ENCODE results near the gene ADAM33.

The ADAM33 gene

DNA sequence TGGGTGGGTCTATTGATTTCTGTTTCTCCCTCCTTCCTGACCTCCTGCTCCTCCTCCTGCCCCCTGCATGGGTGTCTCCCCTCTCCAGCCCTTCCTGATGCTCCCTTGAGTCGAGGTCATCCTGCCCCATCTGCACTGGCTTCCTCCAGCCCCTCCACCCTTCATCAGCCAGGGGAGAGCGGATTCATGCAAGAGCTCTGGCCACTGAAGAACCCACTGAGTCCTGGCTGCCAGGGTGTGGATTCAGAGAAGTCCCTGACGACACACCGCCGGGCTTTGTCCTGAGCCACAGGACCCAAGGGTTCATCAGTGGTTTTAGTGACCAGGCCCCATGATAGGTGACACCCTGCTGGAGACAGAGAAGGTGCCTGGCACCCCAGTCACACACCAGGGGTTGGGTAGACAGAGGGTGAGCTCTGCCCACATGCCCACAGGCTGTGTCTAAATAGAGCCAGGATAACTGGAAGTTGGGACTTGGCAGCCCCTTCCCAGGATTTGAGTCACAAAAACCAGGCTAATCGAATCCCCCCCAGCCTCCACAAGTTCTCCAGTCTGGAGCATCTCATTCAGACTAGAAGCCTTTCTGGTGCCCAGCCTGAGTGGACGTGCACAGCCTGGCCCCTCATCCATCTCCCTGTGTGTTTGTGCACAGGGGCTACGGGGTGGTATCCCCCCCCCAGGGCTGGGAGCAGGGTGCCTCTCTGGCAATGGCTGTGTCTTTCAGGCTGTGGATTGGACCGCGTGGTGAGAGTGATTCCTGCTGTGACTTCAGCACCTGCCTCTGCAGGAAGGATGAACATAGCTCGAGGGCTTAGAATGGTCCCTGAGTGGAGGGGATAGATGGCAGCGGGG is 19.8 kb downstream of the ADAM33 start:
- no peak for DNase-seq

DNA sequence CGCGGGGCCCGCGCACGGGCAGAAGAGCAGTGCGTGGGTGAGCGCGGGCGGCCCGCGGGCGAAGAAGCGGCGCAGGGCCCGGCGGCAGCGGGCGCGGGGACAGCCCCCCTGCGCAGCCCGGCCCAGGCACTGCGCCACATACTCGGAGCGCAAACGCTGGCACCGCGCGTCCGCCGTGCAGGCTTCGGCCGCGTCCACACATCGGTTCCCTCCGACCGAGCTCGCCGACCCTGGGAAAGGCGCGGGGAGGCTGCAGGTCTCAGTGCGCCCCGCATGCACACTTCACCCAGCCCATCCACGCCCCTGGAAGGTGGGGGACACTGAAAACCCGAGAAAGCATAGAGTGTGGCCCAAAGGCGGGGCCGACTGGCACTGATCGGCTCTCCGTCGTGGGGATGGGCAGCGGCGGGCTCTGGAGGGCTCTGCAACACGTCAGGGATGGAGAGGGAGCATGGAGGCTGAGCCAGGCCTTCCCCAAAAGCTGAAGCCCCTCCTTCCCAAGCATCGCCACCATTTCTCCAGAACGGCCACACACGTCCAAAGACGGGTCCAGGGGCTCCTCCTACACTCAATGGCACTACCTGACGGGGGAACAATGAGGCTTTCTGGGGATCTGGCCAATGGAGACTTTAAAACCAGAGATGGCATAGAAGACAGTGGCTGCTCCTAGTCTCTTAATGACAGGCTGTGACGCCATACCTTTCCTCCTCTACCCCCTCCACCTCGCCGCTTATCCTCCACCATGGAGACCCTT is 20.6 kb downstream of the ADAM33 start:
- DNase-seq: peak in 1 of 3 donors; percentile 28

DNA sequence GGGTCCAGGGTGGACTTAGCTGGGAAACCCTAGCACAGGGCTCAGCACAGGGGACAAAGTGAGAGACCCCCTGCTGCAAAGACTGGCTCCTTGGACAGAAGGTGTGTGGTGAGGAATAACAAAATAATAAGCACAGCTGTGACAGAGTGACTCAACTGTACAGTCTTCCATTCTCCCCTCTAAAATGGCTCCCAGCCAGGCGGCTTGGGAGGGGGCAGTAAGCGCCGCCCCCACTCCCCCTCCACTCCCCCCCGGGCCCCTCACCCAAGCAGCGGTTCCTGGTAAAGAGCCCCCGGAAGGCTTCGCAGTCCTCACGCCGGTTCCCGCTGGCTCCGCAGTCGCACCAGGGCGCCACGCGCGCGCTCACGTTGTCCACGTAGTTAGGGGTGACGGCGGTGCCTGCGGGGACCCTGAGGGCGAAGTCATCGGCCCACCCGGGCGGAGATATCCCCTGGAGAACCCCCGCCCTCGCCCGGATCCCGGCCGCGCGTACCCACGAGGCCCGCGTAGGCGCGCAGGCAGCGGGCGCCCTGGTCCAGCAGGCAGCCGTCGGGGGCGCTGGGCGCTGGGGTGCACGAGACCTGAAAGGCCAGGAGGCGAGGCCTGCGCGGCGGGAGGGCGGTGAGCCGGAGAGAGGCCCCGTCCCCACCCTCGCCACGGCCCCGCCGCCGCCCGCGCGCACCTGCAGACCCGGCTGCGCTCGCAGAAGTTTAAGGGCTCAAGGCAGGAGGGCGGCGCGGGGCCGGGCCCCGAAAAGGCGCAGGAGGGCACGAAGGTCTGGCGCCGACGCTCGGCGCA is 21.3 kb downstream of the ADAM33 start:
- DNase-seq: peak; percentile 37 to 70 (median 38)

DNA sequence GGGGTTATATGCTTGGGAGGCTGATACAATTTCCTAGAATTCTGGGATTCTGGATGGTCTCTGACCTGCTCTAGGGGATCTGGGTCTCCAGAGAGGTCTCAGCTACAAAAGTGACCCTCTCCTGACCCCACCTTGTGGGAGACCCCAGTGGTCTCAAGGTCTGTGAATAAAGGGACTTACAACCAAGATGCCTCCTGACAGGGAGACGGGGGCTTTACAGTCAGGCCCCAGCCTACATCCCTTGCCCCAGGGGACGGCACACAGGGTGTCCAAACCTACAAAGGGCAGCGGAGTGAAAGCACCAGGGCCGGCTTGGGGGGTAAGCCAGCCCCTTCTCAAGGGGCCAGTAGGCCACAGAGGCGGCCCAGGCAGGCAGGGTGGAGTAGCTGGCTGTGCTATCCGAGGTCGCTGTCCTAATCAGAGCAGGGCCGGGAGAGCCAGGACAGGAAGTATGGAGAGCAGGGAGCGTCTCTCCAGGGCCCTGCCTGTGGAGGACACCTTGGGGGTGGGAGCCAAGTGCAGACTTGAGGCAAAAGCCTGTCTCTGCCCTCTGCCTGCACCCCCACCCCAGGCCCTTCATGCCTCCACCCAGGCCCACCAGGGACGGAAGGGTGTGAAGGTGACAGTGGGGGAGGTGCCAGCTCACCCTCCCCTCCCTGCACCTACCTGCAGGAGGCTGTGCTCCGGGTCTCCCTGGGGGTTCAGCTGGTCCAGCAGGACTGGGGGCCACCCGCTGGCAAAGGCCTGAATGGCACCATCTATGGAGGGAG is 22.1 kb downstream of the ADAM33 start:
- DNase-seq: no peak

DNA sequence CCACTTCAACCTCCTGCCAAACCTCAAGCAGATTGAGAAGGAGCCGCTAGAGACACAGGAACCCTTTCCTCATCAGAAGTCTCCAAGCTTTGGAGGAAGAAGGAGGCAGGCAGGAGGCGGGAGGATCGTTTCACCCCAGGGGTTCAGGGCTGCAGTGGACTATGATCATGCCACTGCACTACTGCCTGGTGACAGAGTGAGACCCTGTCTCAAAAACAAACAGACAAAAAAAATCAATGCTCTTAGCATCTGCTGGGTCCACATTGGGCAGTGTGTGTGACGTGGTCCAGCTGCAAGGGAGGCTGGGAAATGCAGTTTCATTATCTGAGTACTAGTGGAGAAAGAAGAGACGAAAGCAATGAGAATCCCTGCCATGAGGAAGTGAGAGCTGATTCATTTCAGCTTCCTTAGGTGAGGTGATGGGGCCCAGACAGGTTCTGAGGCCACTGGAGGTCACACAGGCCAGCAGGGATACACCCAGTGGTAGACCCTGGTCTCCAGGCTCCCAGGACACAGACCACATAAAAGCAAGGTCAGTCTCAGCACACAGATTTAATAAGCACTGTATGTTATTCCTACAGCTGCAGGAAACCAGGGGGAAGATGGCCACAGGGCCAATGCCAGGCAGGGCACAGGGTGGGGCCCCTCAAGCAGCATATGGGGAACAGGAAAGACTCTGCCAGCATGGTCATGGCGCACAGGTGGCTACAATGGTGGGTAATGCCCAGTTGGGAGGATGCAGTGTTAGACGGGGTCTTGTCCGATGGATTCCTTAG is 22.9 kb downstream of the ADAM33 start:
- DNase-seq: peak; percentile 46 to 61 (median 50)

DNA sequence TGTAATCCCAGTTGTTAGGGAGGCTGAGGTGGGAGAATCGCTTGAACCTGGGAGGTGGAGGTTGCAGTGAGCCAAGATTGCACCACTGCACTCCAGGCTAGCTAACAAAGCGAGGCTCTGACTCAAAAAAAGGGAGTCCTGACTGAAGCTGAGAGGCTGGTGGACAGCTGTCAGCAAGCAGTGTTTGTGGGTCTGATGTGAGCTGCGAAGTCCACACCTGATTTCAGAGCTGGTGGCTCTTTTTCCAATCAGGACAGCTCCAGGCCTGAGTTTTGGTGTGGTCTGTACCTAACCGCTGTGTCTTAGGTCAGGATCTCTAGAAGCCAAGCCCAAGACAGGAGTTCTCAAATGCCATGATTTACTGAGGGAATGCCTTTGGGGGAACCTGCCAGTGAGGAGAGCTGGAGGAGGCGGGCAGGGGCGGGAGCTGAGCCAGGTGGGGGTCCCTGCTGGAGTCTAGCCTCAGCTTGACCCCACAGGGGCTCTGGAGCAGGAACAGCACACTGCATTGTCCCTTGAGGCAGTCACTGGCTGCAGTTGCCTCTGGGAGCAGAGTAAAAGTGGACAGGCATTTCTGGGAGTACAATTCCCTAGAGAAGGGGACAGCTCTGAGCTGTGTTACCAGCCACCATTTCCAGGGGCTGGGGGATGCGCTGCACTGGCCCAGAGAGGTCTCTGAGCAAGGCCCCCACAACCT is 23.6 kb downstream of the ADAM33 start:
- DNase-seq: no peak

DNA sequence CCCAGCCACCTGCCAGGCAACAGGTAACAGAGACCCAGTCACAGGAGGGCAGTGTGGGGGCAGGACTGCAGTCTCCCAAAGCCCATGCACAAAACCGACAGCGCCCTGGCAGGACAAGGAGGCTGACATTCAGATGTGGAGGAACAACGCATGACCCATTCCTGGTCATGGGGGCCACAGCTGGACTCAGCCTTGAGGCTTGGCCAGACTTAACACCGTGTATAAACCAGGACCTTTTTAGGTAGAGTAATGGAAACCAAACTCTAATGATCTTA is 26.7 kb downstream of the ADAM33 start:
- DNase-seq: no peak

DNA sequence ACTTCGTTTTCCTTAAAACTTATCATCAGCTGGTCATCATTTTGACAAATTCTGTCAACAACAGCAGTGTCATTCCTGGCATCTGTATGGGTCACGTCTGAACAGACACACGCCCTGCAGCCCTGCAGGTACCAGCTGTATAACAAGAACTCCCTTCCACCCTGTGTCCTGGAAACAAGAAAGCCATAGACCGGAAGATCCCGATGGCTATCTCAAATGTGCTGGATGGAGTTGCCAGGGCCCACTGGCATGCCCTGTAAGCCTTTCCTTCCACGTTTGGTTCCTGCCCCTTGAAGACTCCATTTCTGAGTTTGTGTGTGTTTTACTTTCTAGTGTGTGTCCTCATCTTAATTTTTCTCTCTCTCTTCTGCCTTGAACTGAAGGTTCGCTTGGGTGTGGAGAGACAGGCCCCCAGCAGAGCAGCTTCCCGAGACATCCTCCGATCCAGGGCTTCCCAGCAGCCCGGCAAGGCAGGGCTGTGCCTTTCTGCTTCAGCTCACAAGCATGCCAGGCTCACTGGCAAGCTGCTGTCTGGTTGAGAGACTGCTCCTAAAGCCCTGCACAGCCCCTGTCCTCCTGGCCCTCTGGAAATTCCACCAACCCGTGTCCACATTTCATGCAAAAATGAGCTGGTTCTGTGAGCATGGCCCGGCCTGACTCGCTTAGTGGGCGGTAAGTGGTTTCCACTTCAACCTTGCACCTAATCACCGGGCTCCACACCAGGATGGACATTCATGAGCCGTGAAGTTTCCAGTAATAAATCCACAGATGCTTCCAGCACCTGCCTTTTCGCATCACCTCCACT is 27.3 kb downstream of the ADAM33 start:
- DNase-seq: no peak

DNA sequence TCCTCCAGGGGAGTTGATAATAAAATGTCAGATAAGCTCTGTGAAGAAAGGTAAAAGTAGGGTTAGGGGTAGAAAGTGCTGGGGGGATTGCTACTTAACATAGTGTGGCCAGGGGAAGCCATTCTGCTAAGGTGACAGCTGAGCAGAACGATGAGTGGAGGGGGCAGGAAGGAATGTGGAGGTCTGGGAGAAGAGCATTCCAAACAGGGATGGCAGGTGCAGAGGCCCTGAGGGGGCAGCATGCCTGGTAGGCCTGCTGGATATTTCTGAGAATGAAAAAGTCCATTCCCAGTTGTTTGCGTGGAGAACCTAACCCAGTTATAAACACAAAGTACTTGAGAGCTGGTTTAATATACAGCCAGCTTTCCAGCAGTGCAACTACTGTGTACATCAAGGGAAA is 27.9 kb downstream of the ADAM33 start:
- no peak for DNase-seq

DNA sequence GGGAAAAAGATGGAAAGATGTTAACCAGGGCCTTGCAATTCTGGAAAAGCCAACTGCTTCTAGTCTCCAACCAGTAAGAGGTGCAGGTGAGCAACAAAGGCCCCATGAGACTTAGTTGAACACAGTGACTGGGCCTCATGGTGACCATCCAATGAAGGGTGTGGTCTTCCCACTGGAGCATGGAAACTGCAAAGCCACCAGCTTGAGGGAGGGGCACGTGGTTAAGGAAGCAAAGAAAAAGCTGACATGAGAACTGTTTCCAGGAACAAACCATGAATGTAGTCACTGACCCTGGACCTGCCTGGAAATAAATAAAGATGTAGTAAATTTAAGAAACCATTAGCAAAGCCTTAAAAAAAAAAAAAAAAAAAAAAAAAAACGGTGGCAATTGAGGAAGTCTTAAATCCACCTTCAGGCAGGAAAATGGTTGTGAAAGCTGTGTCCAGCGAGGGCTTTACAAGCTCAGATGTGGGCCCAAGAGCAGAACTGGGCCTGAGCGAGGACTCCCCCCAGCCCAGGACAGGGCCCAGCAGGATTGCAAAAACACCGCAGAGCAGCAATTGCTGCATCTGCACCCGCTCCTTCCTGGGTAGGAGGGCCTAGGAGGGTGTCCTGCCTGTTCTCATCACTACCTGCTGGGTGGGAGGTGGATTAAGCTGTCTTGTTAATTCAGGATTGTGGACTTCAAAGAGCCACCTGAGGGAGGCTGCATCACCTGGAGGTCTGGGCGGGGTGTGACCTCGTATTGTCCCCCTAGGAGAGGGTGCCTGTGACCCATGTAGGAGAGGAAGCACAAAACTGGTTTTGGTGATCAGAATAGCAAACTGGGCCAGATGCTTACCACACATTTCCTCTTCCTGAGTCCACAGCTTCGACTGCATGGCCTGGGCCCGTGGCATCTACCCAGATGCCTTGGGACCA is 28.9 kb downstream of the ADAM33 start:
- peak in 1 of 3 donors; percentile 40 for DNase-seq

DNA sequence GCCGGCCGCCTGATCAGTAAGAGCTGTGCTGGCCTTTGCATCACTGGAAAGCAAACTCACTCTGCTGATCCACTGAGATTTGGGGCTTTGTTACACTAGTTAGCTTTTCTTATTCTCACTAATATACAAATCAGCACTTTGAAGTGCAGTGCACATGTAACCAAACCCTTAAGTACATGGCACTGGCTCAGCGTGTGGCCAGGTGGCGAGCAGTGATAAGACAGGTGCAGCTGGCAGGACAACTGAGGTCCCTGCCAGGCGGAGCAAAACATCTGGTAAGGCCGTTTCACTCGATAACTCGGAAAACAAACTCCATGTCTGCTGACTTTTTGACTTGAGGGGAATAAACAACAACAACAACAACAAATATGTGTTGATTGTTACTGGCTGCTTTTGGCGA is 29.6 kb downstream of the ADAM33 start:
- peak in 1 of 3 donors; percentile 21 for DNase-seq

DNA sequence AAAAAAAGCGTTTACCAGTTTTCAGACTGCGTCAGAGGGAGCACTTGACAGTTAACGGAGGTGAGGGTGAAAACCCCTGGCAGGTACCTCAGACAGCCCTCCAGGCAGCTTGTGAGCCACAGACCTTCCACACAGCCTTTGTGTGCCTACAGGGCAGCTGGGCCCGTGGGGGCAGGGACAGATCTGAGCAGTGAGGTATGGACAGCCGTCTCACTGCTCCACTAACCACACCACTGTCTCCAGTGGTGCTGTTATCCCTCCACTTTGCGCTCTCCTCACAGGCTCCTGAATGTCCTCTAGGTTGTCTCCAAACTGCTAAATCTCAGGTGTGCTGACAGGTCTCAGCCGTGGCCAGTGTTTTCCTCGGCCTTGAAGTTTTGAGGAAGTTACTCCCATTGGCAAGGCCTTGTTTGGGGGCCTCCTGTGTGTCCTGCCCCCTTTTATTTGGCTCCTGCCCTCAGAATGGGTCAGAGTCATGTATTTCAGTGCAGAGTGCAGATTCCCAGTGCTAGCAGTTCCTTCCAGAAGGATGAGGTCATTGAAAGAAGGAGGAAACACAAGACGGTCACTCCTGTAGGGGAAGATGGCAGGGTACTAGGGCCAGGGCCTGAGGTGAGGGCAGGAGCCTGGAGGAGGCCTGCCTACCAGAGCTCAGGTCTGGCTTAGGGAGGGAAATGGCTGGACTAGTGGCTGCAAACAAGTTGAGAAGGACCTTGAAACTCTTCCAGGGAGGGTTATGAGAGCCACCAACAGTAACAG is 30.4 kb downstream of the ADAM33 start:
- DNase-seq: peak in 2 of 3 donors; percentile 30 to 34

DNA sequence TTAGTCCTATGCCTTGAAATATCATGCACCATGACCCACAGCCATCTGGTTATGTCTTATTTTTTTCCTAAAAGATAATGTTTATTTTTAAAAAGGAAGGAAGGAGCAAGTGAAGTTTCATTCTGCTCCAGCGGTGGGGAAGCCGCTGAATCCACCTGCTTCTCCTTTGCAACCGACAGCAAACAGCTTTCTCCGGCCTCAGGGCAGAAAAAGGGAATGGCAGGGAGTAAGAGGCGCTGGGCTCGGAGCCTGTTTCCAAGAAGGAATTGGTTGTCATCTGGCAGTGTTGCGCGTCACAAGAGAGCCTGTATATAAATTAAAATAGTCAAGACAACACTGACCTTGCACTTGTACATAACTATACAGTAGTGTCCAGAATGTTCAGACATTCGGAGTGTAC is 32.9 kb downstream of the ADAM33 start:
- no peak for DNase-seq

DNA sequence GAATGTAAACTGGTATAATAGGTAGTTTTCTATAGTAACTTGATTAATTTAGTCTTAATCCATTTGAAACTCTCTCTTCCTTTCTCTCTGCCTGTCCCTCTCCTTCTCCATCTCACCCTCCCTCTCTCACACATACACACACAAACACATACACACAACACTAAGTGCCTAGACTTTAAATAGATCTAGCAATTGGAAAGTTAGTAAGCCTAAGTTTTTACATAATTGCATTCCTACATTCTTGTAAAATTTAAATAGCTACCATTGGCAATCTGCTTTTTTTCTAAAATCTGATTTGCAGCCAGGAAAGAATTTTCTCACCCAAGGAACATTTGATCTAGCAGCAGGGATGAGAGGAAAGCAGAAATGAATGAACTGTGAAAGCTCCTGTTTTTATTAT is 34.3 kb downstream of the ADAM33 start:
- no peak for DNase-seq

DNA sequence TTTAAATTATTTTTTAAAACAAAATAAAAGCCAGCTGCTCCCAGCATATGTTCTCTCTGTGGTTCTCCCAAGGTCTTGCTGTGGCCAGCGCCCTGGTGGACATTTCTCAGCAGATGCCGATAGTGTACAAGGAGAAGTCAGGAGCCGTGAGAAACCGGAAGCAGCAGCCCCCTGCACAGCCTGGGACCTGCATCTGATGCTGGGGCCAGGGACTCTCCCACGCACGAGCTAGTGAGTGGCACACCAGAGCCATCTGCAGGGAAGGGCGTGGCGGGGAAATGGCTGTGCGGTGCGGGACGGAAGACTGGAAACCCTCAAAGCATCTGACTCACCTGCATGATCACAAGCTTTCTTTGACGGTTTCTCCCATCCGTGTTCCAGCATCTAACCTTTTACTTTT is 35.2 kb downstream of the ADAM33 start:
- DNase-seq: no peak

DNA sequence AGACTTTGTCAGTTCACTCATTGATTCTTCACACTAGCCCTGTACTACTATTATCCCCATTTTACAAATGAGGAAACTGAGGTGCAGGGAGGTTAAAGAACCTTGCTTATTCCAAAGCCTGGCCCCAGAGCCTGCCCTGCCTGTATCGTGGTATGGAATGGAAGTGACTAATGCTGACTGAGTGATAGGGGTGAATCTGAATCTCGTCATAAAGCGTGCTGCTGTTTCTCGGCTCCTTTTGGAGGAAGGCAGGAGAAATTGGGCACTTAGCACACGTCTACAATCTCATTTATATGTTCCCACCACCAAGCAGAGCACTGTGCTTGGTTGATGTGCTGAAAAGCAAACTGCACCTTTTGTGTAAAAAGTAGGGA is 35.8 kb downstream of the ADAM33 start:
- DNase-seq: no peak

DNA sequence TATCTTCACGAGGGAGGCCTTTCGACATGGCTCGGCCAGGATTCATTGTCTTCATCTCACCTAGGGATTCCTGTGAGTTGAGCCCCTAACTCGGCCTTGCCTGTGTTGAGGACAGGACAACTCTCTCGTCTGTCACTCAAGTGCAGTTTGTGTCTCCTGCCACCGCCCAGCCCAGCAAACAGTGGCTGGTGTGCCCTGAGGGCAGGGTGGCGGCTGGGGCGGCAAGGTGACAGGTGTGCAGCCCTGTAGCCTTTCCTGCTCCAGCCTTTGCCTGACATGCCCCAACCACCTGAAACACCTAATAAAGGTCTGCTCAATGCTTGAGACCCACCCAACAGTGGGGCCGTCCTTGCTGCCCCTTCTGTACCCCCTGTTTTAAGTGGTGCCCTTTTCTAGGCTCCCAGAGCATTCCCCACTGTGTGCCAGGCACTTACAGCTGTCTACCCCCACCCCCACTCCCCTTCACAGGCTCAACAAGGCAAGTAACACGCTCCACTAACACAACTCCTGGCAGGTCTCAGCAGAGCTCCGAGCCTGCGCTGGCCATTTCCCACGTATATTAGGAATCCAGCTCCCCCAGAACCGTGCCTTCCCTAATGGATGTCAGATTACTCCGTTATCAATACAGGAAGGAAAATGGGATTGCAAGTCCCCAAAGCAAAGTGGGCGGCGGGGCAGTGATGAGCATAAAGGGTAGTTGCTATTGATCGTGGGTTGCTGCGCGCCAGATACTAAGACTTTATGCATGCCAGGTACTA is 36.3 kb downstream of the ADAM33 start:
- DNase-seq: no peak

DNA sequence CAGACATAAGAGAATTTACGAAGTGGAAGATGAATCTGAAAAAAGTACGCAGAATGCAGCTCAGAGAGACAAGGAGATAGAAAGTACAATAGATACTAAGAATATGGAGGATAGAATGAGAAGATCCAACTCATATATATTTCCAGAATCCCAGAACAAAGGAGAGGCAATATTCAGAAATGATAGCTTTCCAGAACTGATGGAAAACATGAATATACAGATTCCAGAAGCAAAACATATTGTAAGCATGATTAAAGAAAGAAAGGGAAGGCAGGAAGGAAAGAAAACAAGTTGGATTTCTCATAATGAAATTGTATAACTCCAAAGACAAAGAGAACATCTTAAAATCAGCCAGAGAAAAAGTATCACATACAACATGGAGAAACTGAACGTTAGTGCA is 41.6 kb downstream of the ADAM33 start:
- no peak for DNase-seq

Measured in suppressor macrophage treated with lipopolysaccharide for 1 hour (primary cell).